Measurements from ENCODE around the gene IL11RA. TPM values are rescaled to one million over a fixed set of nuclear protein-coding genes. Genes with fewer than 3 reads are reported as not detected.

IL11RA gene
- total RNA-seq, 2 experiments from 2014 or later, result 17.4 to 20.7 TPM

- ChIA-PET POLR2A (no interaction called here), CTCF (interaction anchor here (3.8 kb wide), 1 partner anchor 32 kb away, joined by 18 read pairs; no protein-coding TSS in a partner anchor)
- Mint-ChIP-seq H3K27me3 (no peaks in the 10 kb centered on the region), H3K27ac (no peak overlapping the region), H3K36me3 (ENCODE audit: low read depth) (peaks cover 4% of the 10 kb centered on the region), H3K4me3 (no peak overlapping the region), H3K9me3 (peaks cover 9% of the 10 kb centered on the region), H3K4me1 (ENCODE audit: low read depth) (no peaks in the 10 kb centered on the region)
- DNase-seq (no peak), ATAC-seq (no peak)
- intact Hi-C loops (cut with micrococcal nuclease), result no loop called here
- TF ChIP-seq CTCF (IDR thresholded peaks at IDR 0.05), result no peak
Observed at GRCh38 chr9:34669809-34670562, 18.0 kb downstream of the IL11RA start.

DNA sequence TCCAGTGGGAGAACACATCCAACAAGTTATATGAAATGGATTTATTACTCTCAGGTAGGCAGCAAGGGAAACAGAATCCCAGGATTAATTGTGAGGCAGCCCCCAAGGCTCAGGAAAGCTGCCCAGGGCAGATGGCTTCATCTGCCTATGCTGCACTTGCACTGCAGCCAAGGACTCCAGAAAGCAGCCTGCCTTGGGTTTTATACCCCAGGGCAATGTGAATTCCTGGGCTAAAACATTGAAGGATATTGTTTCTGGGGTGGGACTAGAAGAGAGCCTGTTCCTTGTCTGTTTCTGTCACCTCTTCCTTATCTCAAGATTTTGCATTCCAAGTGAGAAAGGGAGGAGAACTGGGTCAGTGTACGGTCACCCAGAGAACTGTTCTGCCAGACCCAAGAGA, 19.3 kb downstream of the IL11RA start:
- Mint-ChIP-seq H3K9me3 (peaks cover 9% of the 10 kb centered on the region), H3K36me3 (ENCODE audit: low read depth) (peaks cover 4% of the 10 kb centered on the region), H3K4me1 (ENCODE audit: low read depth) (no peaks in the 10 kb centered on the region), H3K27me3 (no peaks in the 10 kb centered on the region), H3K4me3 (no peak overlapping the region), H3K27ac (no peak overlapping the region)
- CTCF ChIA-PET, result interaction anchor here (3.8 kb wide), 1 partner anchor 31 kb away, joined by 18 read pairs; no protein-coding TSS in a partner anchor
- POLR2A ChIA-PET, result no interaction called here
- no peak for ATAC-seq
- intact Hi-C loops (cut with micrococcal nuclease), result no loop called here
- TF ChIP-seq CTCF (IDR thresholded peaks at IDR 0.05), result no peak
- no peak for DNase-seq

GRCh38 chr9:34674440-34674839, 22.5 kb downstream of the IL11RA start:
- no peak for ATAC-seq
- TF ChIP-seq CTCF (IDR thresholded peaks at IDR 0.05), result no peak
- ChIA-PET POLR2A (no interaction called here), CTCF (interaction anchor here (3.9 kb wide), 1 partner anchor 27 kb away, joined by 56 read pairs; no protein-coding TSS in a partner anchor)
- H3K4me1 Mint-ChIP-seq (ENCODE audit: low read depth), result no peaks in the 10 kb centered on the region
- no peak overlapping the region for H3K27ac Mint-ChIP-seq
- DNase-seq, result no peak
- H3K4me3 Mint-ChIP-seq, result no peak overlapping the region
- no peaks in the 10 kb centered on the region for H3K36me3 Mint-ChIP-seq (ENCODE audit: low read depth)
- no peaks in the 10 kb centered on the region for H3K27me3 Mint-ChIP-seq
- intact Hi-C loops (cut with micrococcal nuclease), result no loop called here
- peaks cover 3% of the 10 kb centered on the region for H3K9me3 Mint-ChIP-seq

DNA sequence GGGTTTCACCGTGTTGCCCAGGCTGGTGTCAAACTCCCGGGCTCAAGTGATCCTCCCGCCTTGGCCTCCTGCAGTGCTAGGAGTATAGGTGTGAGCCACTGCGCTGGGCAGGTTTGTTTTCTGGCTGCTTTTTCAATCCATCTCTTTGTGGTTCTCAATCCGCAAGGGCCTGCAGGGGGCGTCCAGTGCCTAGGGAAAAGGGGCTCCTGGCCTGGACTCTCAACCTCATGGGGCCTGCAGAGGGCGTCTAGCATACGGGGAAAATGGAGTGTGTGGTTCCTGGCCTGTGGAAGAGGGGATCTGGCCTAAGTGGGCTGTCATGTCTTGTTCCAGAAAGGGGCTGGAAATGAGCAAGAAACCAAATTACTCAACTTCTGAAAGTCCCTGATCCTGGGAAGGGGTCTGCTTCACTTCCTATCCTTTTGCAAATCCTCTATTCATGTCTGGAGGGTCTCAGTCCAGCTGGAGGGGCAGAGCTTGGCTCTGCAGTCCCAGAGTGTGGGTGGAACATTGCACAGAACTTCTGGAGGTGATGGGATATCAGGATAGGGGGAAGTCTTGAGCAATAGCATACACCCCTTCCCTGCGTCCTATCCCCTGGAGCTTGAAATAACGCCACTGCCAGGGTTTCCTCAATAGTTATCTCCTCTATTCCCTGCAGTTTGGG, 23.2 kb downstream of the IL11RA start:
- intact Hi-C loops (cut with micrococcal nuclease), result no loop called here
- peak; percentile 74 for TF ChIP-seq CTCF (IDR thresholded peaks at IDR 0.05)
- H3K27ac Mint-ChIP-seq, result no peak overlapping the region
- no peaks in the 10 kb centered on the region for H3K4me1 Mint-ChIP-seq (ENCODE audit: low read depth)
- H3K27me3 Mint-ChIP-seq, result no peaks in the 10 kb centered on the region
- POLR2A ChIA-PET, result interaction anchor here (1.4 kb wide), 1 partner anchor 12 kb away, joined by 3 read pairs; no protein-coding TSS in a partner anchor
- peaks cover 3% of the 10 kb centered on the region for H3K9me3 Mint-ChIP-seq
- peak; percentile 89 for ATAC-seq
- CTCF ChIA-PET, result interaction anchor here (0.9 to 3.9 kb wide), 4 partner anchors 9 to 52 kb away, joined by 3 to 56 read pairs (median 4); a partner anchor contains a TSS
- H3K36me3 Mint-ChIP-seq (ENCODE audit: low read depth), result no peaks in the 10 kb centered on the region
- no peak overlapping the region for H3K4me3 Mint-ChIP-seq
- peak; percentile 83 for DNase-seq

DNA sequence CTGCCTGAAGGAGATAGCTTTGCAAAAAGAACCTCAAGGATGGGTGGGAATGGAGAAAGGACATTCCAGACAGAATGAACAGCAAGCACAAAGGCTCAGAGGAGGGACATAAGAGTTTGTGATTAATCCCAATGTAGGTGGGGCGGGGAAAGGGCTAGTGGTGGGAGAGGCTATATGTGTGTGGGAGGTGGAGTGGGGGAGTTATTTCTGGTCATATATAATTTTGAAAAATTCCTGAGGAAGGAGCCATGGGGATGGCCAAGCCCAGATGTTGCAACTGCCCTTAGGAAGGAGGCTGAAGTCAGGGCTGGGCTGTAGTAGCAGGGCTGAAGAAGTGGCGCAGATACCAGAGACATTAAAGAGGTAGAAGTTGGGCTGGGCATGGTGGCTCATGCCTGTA, 23.9 kb downstream of the IL11RA start:
- TF ChIP-seq CTCF (IDR thresholded peaks at IDR 0.05), result no peak
- no peaks in the 10 kb centered on the region for H3K27me3 Mint-ChIP-seq
- ATAC-seq (no peak), DNase-seq (no peak)
- CTCF ChIA-PET, result interaction anchor here (0.9 to 3.9 kb wide), 4 partner anchors 10 to 52 kb away, joined by 3 to 56 read pairs (median 4); a partner anchor contains a TSS
- no peak overlapping the region for H3K27ac Mint-ChIP-seq
- H3K4me3 Mint-ChIP-seq, result no peak overlapping the region
- POLR2A ChIA-PET, result interaction anchor here (1.4 kb wide), 1 partner anchor 11 kb away, joined by 3 read pairs; no protein-coding TSS in a partner anchor
- no peaks in the 10 kb centered on the region for H3K4me1 Mint-ChIP-seq (ENCODE audit: low read depth)
- no peaks in the 10 kb centered on the region for H3K9me3 Mint-ChIP-seq
- H3K36me3 Mint-ChIP-seq (ENCODE audit: low read depth), result no peaks in the 10 kb centered on the region
- intact Hi-C loops (cut with micrococcal nuclease), result no loop called here
